Measurements from ENCODE around the gene RTEL1. TPM values are rescaled to one million over a fixed set of nuclear protein-coding genes. Genes with fewer than 3 reads are reported as not detected.

Gene RTEL1
- total and polyA plus RNA-seq, 2 donors (not counting 1 experiment from before 2014, with no cell fraction given) = 15.1 to 32.6 TPM

GRCh38 chr20:63680427-63680826 is 22.3 kb downstream of the RTEL1 start:
- no peaks in the 10 kb centered on the region for H3K4me1 ChIP-seq (ENCODE audit: control insufficient read depth in 2 of 2, insufficient read depth in 2 of 2, low read length in 2 of 2)
- intact Hi-C loops (cut with micrococcal nuclease) = no loop called here
- Mint-ChIP-seq H3K4me1 (no peaks in the 10 kb centered on the region), H3K4me3 (no peak overlapping the region), H3K27ac (no peak overlapping the region), H3K27me3 (no peaks in the 10 kb centered on the region), H3K9me3 (ENCODE audit: insufficient read depth) (no peaks in the 10 kb centered on the region)
- no peak overlapping the region for H3K4me3 ChIP-seq (ENCODE audit: control extremely low read depth in 1 of 5, extremely low read depth in 1 of 5, insufficient read depth in 1 of 5, low read depth in 2 of 5, low read length in 4 of 5)
- H3K9me3 ChIP-seq (ENCODE audit: control extremely low read depth in 1 of 3, control insufficient read depth in 2 of 3, insufficient read depth in 1 of 3, low read length in 2 of 3) = no peaks in the 10 kb centered on the region
- DNase-seq (no peak), ATAC-seq (ENCODE audit: low read depth) (no peak)
- no peak overlapping the region for H3K9ac ChIP-seq (ENCODE audit: low read length)
- no peak overlapping the region for H3K4me2 ChIP-seq (replicated peaks; ENCODE audit: low read depth, low read length, poor library complexity, severe bottlenecking)
- H3K36me3 ChIP-seq (replicated peaks in 1 of 2; ENCODE audit: control extremely low read depth in 1 of 2, control insufficient read depth in 1 of 2, extremely low read depth in 1 of 2, insufficient read depth in 2 of 2, low read length in 1 of 2) = peaks cover 0 to 6% of the 10 kb centered on the region in 2 experiments
- no peaks in the 10 kb centered on the region for H3K79me2 ChIP-seq (ENCODE audit: control insufficient read depth, insufficient read depth, low read length)
- H3K27ac ChIP-seq (ENCODE audit: low read length in 2 of 2) = no peak overlapping the region
- no peaks in the 10 kb centered on the region for H3K27me3 ChIP-seq (replicated peaks in 1 of 4; ENCODE audit: control extremely low read depth in 1 of 4, control insufficient read depth in 3 of 4, insufficient read depth in 4 of 4, low read length in 3 of 4)
- ChIA-PET CTCF (no interaction called here), POLR2A (no interaction called here)
- no peak overlapping the region for H2AFZ ChIP-seq (ENCODE audit: insufficient read depth, low read depth, low read length, poor library complexity, severe bottlenecking)
- no peak for TF ChIP-seq EZH2 (IDR thresholded peaks at IDR 0.05; ENCODE audit: borderline replicate concordance, insufficient read depth, low read depth, low read length, poor library complexity, severe bottlenecking)
- TF ChIP-seq CTCF (IDR thresholded peaks at IDR 0.05) = no peak
- 96% methylated on average over 11 of the region's 13 CpGs for WGBS (ENCODE audit: insufficient coverage)
- no peaks in the 10 kb centered on the region for H4K20me1 ChIP-seq (ENCODE audit: control insufficient read depth, insufficient read depth, low read length, poor library complexity, severe bottlenecking)

GRCh38 chr20:63680857-63681608 is 22.9 kb downstream of the RTEL1 start:
- H3K4me1 ChIP-seq (ENCODE audit: control insufficient read depth in 2 of 2, insufficient read depth in 2 of 2, low read length in 2 of 2) = no peaks in the 10 kb centered on the region
- ChIA-PET CTCF (no interaction called here), POLR2A (no interaction called here)
- H3K27ac ChIP-seq (ENCODE audit: low read length in 2 of 2) = no peak overlapping the region
- H2AFZ ChIP-seq (ENCODE audit: insufficient read depth, low read depth, low read length, poor library complexity, severe bottlenecking) = no peak overlapping the region
- no peaks in the 10 kb centered on the region for H3K79me2 ChIP-seq (ENCODE audit: control insufficient read depth, insufficient read depth, low read length)
- no peaks in the 10 kb centered on the region for H3K9me3 ChIP-seq (ENCODE audit: control extremely low read depth in 1 of 3, control insufficient read depth in 2 of 3, insufficient read depth in 1 of 3, low read length in 2 of 3)
- TF ChIP-seq CTCF (IDR thresholded peaks at IDR 0.05) = no peak
- TF ChIP-seq EZH2 (IDR thresholded peaks at IDR 0.05; ENCODE audit: borderline replicate concordance, insufficient read depth, low read depth, low read length, poor library complexity, severe bottlenecking) = no peak
- Mint-ChIP-seq H3K27ac (no peak overlapping the region), H3K4me3 (no peak overlapping the region), H3K4me1 (no peaks in the 10 kb centered on the region), H3K9me3 (ENCODE audit: insufficient read depth) (no peaks in the 10 kb centered on the region), H3K27me3 (no peaks in the 10 kb centered on the region)
- no peaks in the 10 kb centered on the region for H3K27me3 ChIP-seq (replicated peaks in 1 of 4; ENCODE audit: control extremely low read depth in 1 of 4, control insufficient read depth in 3 of 4, insufficient read depth in 4 of 4, low read length in 3 of 4)
- peaks cover 0 to 3% of the 10 kb centered on the region in 2 experiments for H3K36me3 ChIP-seq (replicated peaks in 1 of 2; ENCODE audit: control extremely low read depth in 1 of 2, control insufficient read depth in 1 of 2, extremely low read depth in 1 of 2, insufficient read depth in 2 of 2, low read length in 1 of 2)
- intact Hi-C loops (cut with micrococcal nuclease) = no loop called here
- WGBS (ENCODE audit: insufficient coverage) = 94% methylated on average over 22 of the region's 23 CpGs
- no peaks in the 10 kb centered on the region for H4K20me1 ChIP-seq (ENCODE audit: control insufficient read depth, insufficient read depth, low read length, poor library complexity, severe bottlenecking)
- no peak for DNase-seq
- no peak overlapping the region for H3K4me3 ChIP-seq (ENCODE audit: control extremely low read depth in 1 of 5, extremely low read depth in 1 of 5, insufficient read depth in 1 of 5, low read depth in 2 of 5, low read length in 4 of 5)
- no peak for ATAC-seq (ENCODE audit: low read depth)
- H3K4me2 ChIP-seq (replicated peaks; ENCODE audit: low read depth, low read length, poor library complexity, severe bottlenecking) = no peak overlapping the region
- no peak overlapping the region for H3K9ac ChIP-seq (ENCODE audit: low read length)
